ENCODE data around the gene REXO5.

DNA sequence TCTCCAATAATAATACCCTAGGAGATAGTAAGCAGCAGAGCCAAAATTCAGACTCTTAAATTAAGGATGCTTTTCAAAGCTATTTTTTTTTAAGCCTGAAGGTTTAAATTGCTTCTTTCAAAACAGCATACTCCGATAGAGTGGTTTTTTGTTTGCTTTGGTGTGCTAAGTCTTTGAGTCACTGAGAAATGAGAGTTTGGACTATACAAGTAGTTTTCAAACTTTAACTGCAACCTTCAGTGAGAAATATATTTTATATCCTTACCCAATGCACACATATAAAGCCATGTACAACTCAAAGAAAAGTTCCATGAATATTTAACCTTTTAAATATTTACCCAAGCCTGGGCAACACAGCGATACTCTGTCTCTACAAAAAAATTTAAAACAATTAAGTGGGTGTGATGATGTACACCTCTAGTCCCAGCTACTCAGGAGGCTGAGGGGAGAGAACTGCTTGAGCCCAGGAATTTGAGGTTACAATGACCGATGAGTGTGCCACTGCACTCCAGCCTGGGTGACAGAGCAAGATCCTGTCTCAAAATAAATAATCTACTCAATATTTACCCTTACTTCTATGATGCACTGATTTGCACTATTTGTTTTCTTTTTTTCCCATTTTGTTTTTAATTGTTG is 74.7 kb downstream of the REXO5 start:
- no peak for TF ChIP-seq EZH2 (IDR thresholded peaks at IDR 0.05; ENCODE audit: borderline replicate concordance, low read depth, low read length, severe bottlenecking)
- no peak for TF ChIP-seq CTCF (IDR thresholded peaks at IDR 0.05; ENCODE audit: borderline replicate concordance, extremely low read depth, low read length, poor library complexity, severe bottlenecking)
